Esophagus squamous epithelium (tissue), 4 donors: ENCODE data around the gene COL23A1.

Source experiments
- CTCF ChIP-seq, 6 experiments: fragments of 450-650 bp in 4 of 6; fragments of 200-600 bp in 2 of 6; sonication (generic) in 2 of 6; IDR thresholded peaks; one replicate each; pipeline ENCODE4 v1.5.1; 2016 to 2019; ENCODE audit warnings: antibody characterized with exemption in 6 of 6, mild to moderate bottlenecking in 4 of 6, moderate library complexity in 4 of 6
- POLR2A ChIP-seq, 4 donors: fragments of 450-650 bp; IDR thresholded peaks; one replicate each; pipeline ENCODE4 v1.6.1; 2017; ENCODE audit warnings: antibody characterized with exemption in 4 of 4, mild to moderate bottlenecking in 4 of 4, moderate library complexity in 3 of 4

- no peak for TF ChIP-seq CTCF (IDR thresholded peaks at IDR 0.05)
- TF ChIP-seq POLR2A (IDR thresholded peaks at IDR 0.05): no peak
These were observed 345.6 kb downstream of the COL23A1 start for GRCh38 chr5:178244576-178244975.
